ENCODE results near the gene SLC26A1. TPM values are rescaled to one million over a fixed set of nuclear protein-coding genes. Genes with fewer than 3 reads are reported as not detected.

The SLC26A1 gene
- total and polyA plus RNA-seq, 5 donors, result 0.34 to 0.37 (median 0.36) TPM; not detected in 2

DNA sequence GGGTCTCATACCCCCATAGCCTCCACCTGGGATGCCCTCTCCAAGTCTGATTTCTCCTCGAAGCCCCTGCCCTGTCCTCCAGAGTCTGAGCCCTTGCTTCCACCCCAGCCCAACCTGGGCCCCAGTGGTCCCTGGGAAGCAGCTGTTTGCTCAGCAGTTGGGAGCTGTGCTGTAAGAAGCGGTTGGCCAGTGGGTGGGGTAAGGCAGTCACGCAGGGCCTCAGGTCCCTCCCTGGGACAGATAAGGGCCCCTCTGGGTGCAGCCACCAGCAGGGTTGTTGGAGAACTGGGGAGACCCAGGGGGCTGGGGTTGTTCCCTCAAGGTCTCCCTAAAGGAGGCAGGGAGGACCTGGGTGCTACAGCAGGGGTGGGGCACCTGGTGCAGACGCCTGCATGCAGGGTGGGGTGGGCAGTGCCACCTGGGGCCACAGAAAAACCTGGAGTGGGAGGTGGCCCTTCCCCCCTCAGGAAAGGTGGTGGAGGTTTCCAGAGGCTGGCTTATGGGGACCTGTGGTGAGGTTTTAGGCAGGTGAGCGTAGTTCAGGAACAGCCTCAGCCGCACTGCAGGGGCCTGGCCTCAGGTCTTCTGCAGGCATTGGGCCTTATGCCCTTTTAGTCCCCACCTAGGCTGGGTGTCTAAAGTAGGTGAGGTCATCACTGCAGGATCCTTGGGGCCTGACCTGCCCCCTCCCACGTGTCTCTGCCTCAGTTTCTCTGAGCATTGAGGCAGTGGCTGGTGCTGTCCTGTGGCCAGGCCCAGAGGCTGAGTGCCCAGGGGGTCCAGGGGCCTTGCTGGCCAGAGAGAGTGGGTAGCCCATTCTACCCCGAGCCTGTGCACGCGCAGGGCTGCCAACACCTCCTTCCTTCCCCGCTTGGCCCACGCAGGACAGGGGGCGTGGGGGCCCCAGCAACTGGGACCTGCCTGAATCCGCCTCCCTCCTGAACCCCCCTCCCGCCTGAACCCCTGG is 3.1 kb upstream of the SLC26A1 start:
- Histone ChIP-seq H3K4me3 (ENCODE audit: low read length) (no peak overlapping the region), H3K27me3 (ENCODE audit: control insufficient read depth, insufficient read depth) (no peaks in the 10 kb centered on the region), H3K4me1 (ENCODE audit: control insufficient read depth, insufficient read depth, low read length) (no peaks in the 10 kb centered on the region), H3K9me3 (ENCODE audit: control insufficient read depth, low read length) (no peaks in the 10 kb centered on the region), H3K27ac (ENCODE audit: low read length) (no peak overlapping the region)
- intact Hi-C loops (cut with DNase I), result no loop called here
- DNase-seq (peak; percentile 14 to 46 (median 44)), ATAC-seq (no peak)
- 64% methylated on average over 15 of the region's 15 CpGs for WGBS

DNA sequence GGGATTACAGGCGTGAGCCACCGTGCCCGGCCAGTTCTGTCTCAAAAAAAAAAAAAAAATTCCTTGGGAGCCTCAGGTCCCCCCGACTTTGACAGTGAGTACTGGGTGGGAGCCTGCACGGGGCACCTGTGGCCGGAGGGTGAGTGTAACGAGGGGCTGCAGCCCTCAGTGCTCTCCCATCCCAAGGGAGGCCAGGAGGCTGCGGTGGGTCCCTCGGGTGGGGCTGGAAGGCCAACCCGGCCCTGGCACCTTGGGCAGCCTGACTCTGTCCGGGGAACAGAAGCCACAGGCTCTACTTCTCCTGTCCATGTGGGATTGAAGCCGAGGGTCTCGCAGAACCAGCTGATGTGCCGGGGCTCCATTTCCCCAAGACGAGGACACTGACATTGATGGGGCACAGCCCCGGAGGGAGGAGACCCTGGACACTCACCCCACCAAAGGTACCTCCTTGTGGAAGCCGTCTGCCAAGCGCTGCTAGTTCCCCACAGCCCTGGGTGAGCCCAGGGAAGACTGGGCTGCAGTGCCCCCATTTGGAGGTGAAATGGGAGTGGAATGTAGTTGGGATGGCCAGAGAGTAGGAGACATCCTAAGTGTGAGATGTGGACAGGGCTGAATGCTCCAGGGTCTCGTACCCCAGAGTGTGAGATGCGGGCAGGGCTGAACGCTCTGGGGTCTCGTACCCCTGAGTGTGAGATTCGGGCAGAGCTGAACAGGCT is 2.3 kb upstream of the SLC26A1 start:
- 89% methylated on average over 23 of the region's 23 CpGs for WGBS

DNA sequence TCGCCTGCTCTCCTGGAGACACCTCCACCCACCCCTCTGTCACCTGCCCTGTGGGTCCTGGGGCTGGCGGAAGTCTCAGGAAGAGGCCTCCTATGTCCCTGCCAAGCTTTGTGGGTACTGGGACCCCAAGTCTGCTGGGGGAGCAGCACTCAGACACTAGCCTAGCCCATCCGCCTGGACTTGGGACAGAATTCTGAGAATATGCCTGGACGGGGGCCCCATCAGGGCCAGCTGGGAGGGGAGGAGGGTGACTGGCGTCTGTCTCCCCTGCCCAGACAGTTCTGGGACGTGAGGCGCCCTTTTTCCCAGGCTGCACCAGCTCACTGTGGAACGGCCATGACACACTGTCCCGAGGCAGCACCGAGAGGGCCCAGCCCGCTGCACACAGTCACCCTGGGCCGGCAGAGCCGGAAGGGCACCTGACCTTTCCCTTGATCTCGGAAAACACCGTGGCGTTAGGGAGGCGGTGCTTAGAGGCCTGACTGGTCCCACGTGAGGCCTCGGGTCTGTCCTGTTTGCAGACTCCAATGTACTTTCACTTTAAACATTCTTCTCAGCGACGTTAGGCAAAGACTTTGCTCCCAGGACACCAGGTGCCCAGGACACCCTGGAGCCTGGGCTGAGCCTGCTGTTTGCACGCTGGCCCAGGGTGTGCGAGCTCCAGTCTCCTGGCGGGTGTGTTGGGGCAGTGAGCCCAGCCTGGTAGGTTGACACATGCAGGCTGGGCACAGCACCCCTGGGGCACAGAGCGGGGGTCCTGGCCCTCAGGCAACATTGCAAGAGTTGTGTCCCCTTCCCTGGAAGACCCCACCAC is 700 bp downstream of the SLC26A1 start:
- ATAC-seq (peak; percentile 25 to 52), DNase-seq (peak; percentile 34 to 60 (median 53))
- no peaks in the 10 kb centered on the region for H3K27me3 ChIP-seq (ENCODE audit: control insufficient read depth, insufficient read depth)

More for the DNA sequence above, 2.3 kb upstream of the SLC26A1 start:
- H3K27me3 ChIP-seq (ENCODE audit: control insufficient read depth, insufficient read depth), result no peaks in the 10 kb centered on the region
- intact Hi-C loops (cut with DNase I), result no loop called here
- no peaks in the 10 kb centered on the region for H3K9me3 ChIP-seq (ENCODE audit: control insufficient read depth, low read length)
- no peak overlapping the region for H3K4me3 ChIP-seq (ENCODE audit: low read length)
- H3K4me1 ChIP-seq (ENCODE audit: control insufficient read depth, insufficient read depth, low read length), result no peaks in the 10 kb centered on the region
- no peak overlapping the region for H3K27ac ChIP-seq (ENCODE audit: low read length)
- no peak for ATAC-seq
- DNase-seq, result peak; percentile 9 to 49 (median 48)

DNA sequence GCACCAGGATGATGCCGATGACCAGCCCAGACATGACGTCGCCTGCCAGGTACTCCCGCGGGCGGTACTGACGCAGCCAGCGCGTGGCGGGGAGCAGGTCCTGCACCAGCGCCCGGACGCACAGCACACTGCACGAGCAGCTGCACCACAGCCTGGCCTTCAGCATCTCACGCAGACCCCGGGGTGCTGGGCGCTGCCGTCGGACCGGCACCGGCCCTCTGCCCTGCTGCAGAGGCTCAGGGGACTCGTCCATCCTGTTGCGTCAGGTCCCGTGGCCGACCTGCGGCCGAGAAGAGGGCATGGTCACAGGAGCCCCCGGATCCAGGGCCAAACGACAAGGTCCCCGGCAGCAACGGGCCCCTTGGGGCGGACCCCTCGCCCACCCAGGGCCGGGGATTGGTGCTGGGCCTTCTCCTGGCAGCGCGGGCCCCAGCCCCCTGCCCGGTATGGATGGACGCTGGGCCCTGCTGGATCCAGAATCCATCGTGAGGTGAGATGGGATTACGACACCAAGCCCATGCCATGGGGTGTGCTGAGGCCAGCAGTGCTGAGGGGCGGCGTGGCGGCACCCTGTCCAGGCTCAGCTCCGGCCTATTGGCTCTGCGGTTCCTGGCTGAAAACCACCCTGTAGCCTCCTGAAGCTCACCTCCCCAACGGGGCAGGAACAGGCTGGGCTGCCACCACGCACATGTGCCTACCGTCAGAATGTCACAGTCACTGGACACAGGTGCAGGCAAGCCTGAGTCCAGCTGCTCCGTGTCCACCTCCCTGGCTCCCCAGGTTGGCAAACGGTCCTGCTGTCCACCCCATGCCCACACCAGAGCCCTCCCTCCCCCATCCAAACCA is 1.5 kb downstream of the SLC26A1 start:
- no peak for ATAC-seq
- Histone ChIP-seq H3K4me1 (ENCODE audit: control insufficient read depth, insufficient read depth, low read length) (no peaks in the 10 kb centered on the region), H3K27ac (ENCODE audit: low read length) (no peak overlapping the region), H3K4me3 (ENCODE audit: low read length) (no peak overlapping the region), H3K9me3 (ENCODE audit: control insufficient read depth, low read length) (no peaks in the 10 kb centered on the region), H3K27me3 (ENCODE audit: control insufficient read depth, insufficient read depth) (no peaks in the 10 kb centered on the region)
- intact Hi-C loops (cut with DNase I), result no loop called here
- 93% methylated on average over 50 of the region's 50 CpGs for WGBS
- DNase-seq, result peak; percentile 17 to 56 (median 54)

More for the DNA sequence above, 700 bp downstream of the SLC26A1 start:
- H3K4me3 ChIP-seq (ENCODE audit: low read length), result no peak overlapping the region
- intact Hi-C loops (cut with DNase I), result no loop called here
- no peak overlapping the region for H3K27ac ChIP-seq (ENCODE audit: low read length)
- 76% methylated on average over 25 of the region's 25 CpGs for WGBS
- no peaks in the 10 kb centered on the region for H3K9me3 ChIP-seq (ENCODE audit: control insufficient read depth, low read length)
- H3K4me1 ChIP-seq (ENCODE audit: control insufficient read depth, insufficient read depth, low read length), result no peaks in the 10 kb centered on the region

DNA sequence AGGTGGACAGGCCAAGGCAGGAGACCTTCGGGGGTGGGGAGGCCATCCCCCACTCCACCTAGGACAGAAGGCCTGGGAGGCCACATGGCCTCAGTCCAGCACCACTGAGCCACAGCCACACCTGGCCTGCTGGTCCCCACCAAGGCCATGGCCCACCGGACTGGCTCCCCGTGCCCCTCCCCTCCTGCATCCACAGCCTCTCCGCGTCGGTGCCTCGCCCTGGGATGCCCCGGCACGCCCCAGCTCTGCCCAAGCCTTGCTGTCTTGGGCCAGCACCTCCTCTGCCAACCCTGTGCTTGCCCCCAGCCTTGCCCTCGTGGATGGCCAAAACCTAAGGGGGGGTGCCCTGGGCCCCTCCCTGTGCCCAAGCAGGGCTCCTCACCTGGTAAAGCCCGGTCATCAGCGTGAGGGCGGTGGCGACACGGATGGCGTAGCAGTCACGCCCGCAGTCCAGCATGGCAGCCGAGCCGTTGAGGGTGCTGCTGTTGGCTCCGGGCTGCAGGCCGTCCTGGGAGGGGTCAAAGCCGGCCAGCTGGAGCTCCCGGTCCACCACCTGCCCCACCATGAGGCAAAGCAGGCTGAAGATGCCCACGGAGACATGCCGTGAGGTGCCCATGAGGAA is 2.3 kb downstream of the SLC26A1 start:
- Histone ChIP-seq H3K4me1 (ENCODE audit: control insufficient read depth, insufficient read depth, low read length) (no peaks in the 10 kb centered on the region), H3K9me3 (ENCODE audit: control insufficient read depth, low read length) (no peaks in the 10 kb centered on the region), H3K27ac (ENCODE audit: low read length) (no peak overlapping the region), H3K27me3 (ENCODE audit: control insufficient read depth, insufficient read depth) (no peaks in the 10 kb centered on the region), H3K4me3 (ENCODE audit: low read length) (no peak overlapping the region)
- intact Hi-C loops (cut with DNase I), result no loop called here
- no peak for ATAC-seq
- 90% methylated on average over 26 of the region's 26 CpGs for WGBS
- DNase-seq, result peak; percentile 16 to 54 (median 50)

DNA sequence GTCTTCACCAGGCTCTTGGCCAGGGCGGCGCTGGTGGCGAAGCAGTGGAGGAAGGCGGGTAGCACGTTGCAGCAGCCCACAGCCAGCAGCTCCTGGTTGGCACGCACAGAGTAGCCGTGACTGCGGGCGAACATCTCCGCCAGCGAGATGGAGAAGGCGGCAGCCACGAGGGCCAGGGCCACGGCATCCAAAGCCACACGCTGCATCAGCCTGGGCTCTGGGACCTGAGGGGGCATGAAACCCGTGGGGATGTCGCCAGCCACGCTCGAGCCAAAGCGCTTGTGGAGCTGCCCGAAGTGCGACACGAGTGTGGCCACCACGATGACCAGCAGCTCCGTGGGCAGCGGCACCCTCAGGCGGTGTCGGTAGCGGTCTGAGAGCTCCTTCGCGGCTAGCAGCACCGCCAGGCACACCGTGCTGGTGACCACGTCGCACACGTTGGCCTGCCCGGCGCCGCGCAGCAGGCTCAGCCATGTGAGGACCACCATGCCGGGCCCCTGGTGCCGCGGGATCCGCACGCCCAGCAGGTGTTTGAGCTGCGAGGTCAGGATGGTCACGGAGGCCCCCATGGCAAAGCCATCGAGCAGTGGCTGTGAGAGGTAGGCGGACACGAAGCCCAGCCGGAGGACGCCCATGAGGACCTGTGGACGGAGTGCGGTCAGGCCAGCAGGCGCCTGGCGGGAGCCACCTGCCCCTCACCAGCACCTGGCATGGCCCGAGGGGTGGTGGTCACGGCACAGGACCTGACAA is 3.3 kb downstream of the SLC26A1 start:
- H3K9me3 ChIP-seq (ENCODE audit: control insufficient read depth, low read length), result no peaks in the 10 kb centered on the region
- no peaks in the 10 kb centered on the region for H3K4me1 ChIP-seq (ENCODE audit: control insufficient read depth, insufficient read depth, low read length)
- ATAC-seq (no peak), DNase-seq (peak; percentile 13 to 61 (median 46))
- H3K27me3 ChIP-seq (ENCODE audit: control insufficient read depth, insufficient read depth), result no peaks in the 10 kb centered on the region
- 96% methylated on average over 58 of the region's 58 CpGs for WGBS
- no peak overlapping the region for H3K4me3 ChIP-seq (ENCODE audit: low read length)
- H3K27ac ChIP-seq (ENCODE audit: low read length), result no peak overlapping the region
- intact Hi-C loops (cut with DNase I), result loop anchor here in 1 of 4 donors (10.0 kb wide), 1 partner anchor 235 kb away; no protein-coding TSS in a partner anchor

DNA sequence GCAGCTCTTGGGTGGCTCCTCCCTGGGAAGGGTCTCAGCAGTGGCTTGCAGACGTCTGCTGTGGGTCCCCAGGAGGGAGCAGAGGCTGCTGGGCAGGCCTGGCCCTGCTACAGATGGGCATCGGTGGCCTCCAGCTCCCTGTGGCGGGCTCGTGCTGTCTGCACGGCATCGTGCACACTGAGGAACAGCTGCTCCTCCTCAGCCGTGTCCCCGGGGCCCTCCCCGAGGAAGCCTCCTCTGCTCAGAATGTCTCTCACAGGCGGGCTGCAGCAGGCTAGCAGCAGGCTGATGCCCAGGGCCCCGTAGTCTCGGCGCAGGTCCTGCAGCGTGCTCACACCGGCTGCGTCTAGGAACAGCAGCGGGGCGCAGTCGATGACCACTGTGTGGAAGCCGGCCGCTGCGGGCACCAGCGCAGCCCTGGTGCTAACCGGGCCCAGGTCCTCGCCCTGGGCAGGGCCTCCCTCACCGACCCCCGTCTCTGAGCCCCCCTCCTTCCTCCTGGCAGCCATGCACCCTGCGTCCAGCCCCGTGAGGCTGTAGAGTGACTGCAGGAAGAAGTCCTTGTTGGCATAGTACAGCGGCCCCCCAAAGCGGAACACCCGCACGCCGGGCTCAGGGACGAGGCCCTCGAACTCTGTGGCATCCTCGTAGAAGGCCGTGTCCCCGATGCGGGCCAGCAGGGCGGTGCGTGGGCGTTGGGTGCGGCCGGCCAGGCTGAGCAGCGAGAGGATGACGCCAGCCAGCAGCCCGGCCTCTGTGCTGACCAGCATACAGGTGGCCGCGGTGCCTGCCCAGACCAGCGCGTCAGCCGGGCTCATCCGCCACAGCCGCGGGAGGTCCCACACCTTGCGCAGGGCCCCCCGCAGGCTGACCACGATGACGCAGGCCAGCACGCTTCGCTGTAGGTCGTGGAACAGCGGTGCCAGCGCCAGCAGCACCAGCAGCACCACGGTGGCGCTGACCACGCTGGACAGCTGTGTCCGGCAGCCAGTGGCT is 4.2 kb downstream of the SLC26A1 start:
- Histone ChIP-seq H3K4me3 (ENCODE audit: low read length) (no peak overlapping the region), H3K9me3 (ENCODE audit: control insufficient read depth, low read length) (no peaks in the 10 kb centered on the region), H3K27me3 (ENCODE audit: control insufficient read depth, insufficient read depth) (no peaks in the 10 kb centered on the region), H3K27ac (ENCODE audit: low read length) (no peak overlapping the region), H3K4me1 (ENCODE audit: control insufficient read depth, insufficient read depth, low read length) (no peaks in the 10 kb centered on the region)
- peak; percentile 13 to 63 (median 40) for DNase-seq
- ATAC-seq, result no peak
- intact Hi-C loops (cut with DNase I), result loop anchor here in 1 of 4 donors (10.0 kb wide), 1 partner anchor 234 kb away; no protein-coding TSS in a partner anchor
- WGBS, result 89% methylated on average over 69 of the region's 69 CpGs

DNA sequence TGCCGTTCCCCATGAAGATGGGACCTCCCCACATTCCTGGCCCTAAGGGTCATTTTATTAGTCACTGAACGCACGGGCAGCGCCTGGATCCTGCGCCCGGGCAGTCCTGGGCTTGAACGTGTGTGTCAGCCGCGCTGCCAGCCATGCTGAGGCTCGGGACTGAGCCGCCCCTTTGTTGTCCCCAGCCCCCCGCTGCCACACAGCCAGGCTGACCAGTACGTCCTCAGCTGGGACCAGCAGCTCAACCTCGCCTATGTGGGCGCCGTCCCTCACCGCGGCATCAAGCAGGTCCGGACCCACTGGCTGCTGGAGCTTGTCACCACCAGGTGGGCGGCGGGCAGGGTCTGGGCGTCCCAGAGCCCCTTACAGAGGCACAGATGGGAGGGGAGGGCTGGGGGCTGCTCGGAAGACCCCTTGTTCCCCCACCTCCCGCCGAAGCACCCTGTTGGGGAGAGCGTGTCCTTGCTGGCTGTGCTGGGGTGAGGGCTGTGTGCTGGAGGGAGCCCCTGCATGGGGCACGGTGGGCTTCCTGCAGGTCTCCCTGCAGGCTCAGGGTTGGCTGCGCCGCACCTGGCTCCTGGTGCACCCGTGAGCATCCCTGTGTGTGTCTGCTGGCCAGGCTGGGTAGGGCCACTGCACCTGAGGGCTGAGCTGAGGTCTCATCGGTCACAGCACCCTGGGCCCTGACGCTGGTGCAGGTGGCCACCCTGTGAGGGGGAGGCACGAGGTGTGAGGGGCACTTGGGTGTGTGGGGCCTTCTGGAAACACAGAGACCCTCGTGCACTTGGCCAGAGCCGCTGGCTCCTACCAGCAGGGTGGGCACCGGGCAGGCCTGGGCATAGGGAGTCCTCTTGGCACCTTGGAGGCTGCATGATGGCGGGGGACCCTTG is 5.3 kb downstream of the SLC26A1 start:
- peak in 2 of 3 donors; percentile 55 to 65 for DNase-seq
- no peak overlapping the region for H3K27ac ChIP-seq (ENCODE audit: low read length)
- WGBS, result 79% methylated on average over 37 of the region's 37 CpGs
- no peak for ATAC-seq
- H3K27me3 ChIP-seq (ENCODE audit: control insufficient read depth, insufficient read depth), result no peaks in the 10 kb centered on the region
- no peaks in the 10 kb centered on the region for H3K4me1 ChIP-seq (ENCODE audit: control insufficient read depth, insufficient read depth, low read length)
- intact Hi-C loops (cut with DNase I), result loop anchor here in 1 of 4 donors (10.0 kb wide), 1 partner anchor 233 kb away; no protein-coding TSS in a partner anchor
- peak overlapping the region; percentile 74 for H3K4me3 ChIP-seq (ENCODE audit: low read length)
- H3K9me3 ChIP-seq (ENCODE audit: control insufficient read depth, low read length), result no peaks in the 10 kb centered on the region
